ENCODE data around the gene SERPINB8. TPM values are rescaled to one million over a fixed set of nuclear protein-coding genes. Genes with fewer than 3 reads are reported as not detected.
A peak's percentile ranks its signal among the peaks of the same experiment; 100 is the strongest.

SERPINB8 gene
- total RNA-seq, 1 donor from 2014 or later, result 27.9 TPM

- DNase-seq (ENCODE audit: low read depth) (peak; percentile 38), FAIRE-seq (no peak)
- TF ChIP-seq, protein P1, sequence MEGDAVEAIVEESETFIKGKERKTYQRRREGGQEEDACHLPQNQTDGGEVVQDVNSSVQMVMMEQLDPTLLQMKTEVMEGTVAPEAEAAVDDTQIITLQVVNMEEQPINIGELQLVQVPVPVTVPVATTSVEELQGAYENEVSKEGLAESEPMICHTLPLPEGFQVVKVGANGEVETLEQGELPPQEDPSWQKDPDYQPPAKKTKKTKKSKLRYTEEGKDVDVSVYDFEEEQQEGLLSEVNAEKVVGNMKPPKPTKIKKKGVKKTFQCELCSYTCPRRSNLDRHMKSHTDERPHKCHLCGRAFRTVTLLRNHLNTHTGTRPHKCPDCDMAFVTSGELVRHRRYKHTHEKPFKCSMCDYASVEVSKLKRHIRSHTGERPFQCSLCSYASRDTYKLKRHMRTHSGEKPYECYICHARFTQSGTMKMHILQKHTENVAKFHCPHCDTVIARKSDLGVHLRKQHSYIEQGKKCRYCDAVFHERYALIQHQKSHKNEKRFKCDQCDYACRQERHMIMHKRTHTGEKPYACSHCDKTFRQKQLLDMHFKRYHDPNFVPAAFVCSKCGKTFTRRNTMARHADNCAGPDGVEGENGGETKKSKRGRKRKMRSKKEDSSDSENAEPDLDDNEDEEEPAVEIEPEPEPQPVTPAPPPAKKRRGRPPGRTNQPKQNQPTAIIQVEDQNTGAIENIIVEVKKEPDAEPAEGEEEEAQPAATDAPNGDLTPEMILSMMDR (IDR thresholded peaks at IDR 0.05; ENCODE audit: insufficient read depth, low read length, severe bottlenecking), result no peak
- no peak overlapping the region for H3K4me3 ChIP-seq (ENCODE audit: low read depth, low read length)
- no peaks in the 10 kb centered on the region for H3K36me3 ChIP-seq (ENCODE audit: control insufficient read depth, insufficient read depth, low read length)
- no peaks in the 10 kb centered on the region for H3K27me3 ChIP-seq (ENCODE audit: control insufficient read depth, insufficient read depth, low read length)
Observed at GRCh38 chr18:63951302-63951705, 18.6 kb upstream of the SERPINB8 start.

DNA sequence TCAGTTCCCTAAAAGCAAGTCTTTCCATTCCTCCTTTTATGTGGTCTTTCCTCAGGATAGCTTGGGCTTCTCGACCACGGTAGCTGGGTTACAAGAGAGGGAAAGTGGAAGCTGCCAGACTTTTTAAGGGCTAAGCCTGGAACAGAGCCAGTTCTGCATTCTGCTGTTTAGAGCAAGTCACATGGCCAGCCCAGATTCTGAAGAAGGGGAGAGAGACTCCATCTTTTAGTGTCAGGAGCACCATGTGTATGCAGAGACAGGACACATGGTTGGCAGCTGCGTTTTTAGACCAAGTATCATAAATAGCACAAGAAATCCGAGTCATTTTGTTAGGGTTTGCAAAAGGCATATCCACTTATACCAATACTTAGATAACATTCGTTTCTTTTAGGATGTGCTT lies 16.1 kb upstream of the SERPINB8 start:
- TF ChIP-seq, protein P1 (IDR thresholded peaks at IDR 0.05; ENCODE audit: insufficient read depth, low read length, severe bottlenecking), result no peak
- DNase-seq (ENCODE audit: low read depth) (no peak), FAIRE-seq (no peak)
- no peaks in the 10 kb centered on the region for H3K27me3 ChIP-seq (ENCODE audit: control insufficient read depth, insufficient read depth, low read length)
- no peaks in the 10 kb centered on the region for H3K36me3 ChIP-seq (ENCODE audit: control insufficient read depth, insufficient read depth, low read length)
- no peak overlapping the region for H3K4me3 ChIP-seq (ENCODE audit: low read depth, low read length)

DNA sequence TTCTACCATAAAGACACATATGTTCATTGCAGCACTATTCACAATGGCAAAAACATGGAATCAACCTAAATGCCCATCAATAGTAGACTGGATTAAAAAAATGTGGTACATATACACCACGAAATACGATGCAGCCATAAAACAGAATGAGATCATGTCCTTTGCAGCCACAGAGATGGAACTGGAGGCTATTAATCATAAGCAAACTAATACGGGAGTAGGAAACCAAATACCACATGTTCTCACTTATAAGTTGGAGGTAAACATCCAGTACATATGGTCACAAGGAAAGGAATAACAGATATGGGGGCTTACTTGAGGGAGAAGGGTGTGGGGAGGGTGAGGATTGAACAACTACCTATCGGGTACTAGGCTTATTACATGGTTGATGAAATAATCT lies 13.1 kb upstream of the SERPINB8 start:
- TF ChIP-seq, protein P1 (IDR thresholded peaks at IDR 0.05; ENCODE audit: insufficient read depth, low read length, severe bottlenecking), result no peak
- FAIRE-seq, result no peak
- Histone ChIP-seq H3K36me3 (ENCODE audit: control insufficient read depth, insufficient read depth, low read length) (no peaks in the 10 kb centered on the region), H3K27me3 (ENCODE audit: control insufficient read depth, insufficient read depth, low read length) (no peaks in the 10 kb centered on the region), H3K4me3 (ENCODE audit: low read depth, low read length) (no peak overlapping the region)
- DNase-seq (ENCODE audit: low read depth), result no peak

GRCh38 chr18:63960891-63961290 lies 9.0 kb upstream of the SERPINB8 start:
- no peaks in the 10 kb centered on the region for H3K36me3 ChIP-seq (ENCODE audit: control insufficient read depth, insufficient read depth, low read length)
- TF ChIP-seq, protein P1 (IDR thresholded peaks at IDR 0.05; ENCODE audit: insufficient read depth, low read length, severe bottlenecking), result no peak
- H3K4me3 ChIP-seq (ENCODE audit: low read depth, low read length), result no peak overlapping the region
- H3K27me3 ChIP-seq (ENCODE audit: control insufficient read depth, insufficient read depth, low read length), result no peaks in the 10 kb centered on the region
- no peak for DNase-seq (ENCODE audit: low read depth)
- FAIRE-seq, result no peak

DNA sequence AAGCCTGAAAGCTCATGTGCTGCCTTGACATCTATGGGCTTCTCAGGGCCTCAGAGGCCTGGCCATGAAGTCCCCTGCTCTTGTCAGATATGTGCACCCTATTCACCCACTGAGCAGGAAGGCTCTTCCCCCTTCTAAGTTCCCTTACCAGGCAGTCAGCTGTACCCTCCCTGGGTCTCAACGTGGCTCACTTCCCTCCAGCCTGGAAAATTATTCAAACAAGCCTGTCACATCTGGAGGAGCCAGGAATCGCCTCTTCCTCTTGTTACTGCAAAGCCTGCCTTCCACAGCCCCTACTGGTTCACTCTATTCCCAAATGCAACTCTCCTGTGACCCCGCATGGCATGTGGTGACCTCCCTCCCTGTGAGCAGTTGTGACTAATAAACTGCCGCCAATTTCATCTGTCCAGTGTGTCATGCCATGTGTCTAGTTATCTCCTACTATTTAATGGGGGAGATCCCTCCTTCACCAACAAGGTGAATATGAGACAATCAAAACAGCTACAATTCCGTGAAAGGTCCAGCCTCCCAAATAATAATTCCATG lies 8.4 kb upstream of the SERPINB8 start:
- Histone ChIP-seq H3K4me3 (ENCODE audit: low read depth, low read length) (no peak overlapping the region), H3K27me3 (ENCODE audit: control insufficient read depth, insufficient read depth, low read length) (no peaks in the 10 kb centered on the region), H3K36me3 (ENCODE audit: control insufficient read depth, insufficient read depth, low read length) (no peaks in the 10 kb centered on the region)
- FAIRE-seq (peak; percentile 13), DNase-seq (ENCODE audit: low read depth) (no peak)
- TF ChIP-seq, protein P1 (IDR thresholded peaks at IDR 0.05; ENCODE audit: insufficient read depth, low read length, severe bottlenecking), result no peak

GRCh38 chr18:63962137-63962536 lies 7.7 kb upstream of the SERPINB8 start:
- no peaks in the 10 kb centered on the region for H3K27me3 ChIP-seq (ENCODE audit: control insufficient read depth, insufficient read depth, low read length)
- DNase-seq (ENCODE audit: low read depth) (peak; percentile 86), FAIRE-seq (no peak)
- TF ChIP-seq, protein P1 (IDR thresholded peaks at IDR 0.05; ENCODE audit: insufficient read depth, low read length, severe bottlenecking), result no peak
- H3K36me3 ChIP-seq (ENCODE audit: control insufficient read depth, insufficient read depth, low read length), result no peaks in the 10 kb centered on the region
- H3K4me3 ChIP-seq (ENCODE audit: low read depth, low read length), result no peak overlapping the region

All from bronchial epithelial cell (primary cell).